ENCODE data around the gene CCDC141. TPM values are rescaled to one million over a fixed set of nuclear protein-coding genes. Genes with fewer than 3 reads are reported as not detected.
"Not testable (repeated sequence)": the region's sequence is repeated elsewhere in the genome, so short reads cannot be mapped to it uniquely, and the experiment has no call there.

CCDC141 gene
- total RNA-seq, 2 experiments from 2014 or later: 30.6 to 31.5 TPM

DNA sequence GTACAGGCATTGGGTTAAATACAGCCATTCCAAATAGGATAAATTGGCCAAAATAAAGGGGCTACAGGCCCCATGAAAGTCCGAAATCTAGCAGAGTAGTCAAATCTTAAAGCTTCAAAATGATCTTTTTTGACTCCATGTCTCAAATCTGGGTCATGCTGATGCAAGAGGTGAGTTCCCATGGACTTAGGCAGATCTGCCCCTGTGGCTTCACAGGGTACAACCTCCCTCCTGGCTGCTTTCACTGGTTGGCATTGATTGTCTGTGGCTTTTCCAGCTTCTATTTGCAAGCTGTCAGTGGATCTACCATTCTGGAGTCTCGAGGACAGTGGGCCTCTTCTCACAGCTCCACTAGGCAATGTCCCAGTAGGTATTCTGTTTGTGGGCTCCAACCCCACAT is 56.1 kb downstream of the CCDC141 start:
- H3K27me3 ChIP-seq (ENCODE audit: control insufficient read depth in 1 of 2, insufficient read depth in 2 of 2, low read length in 2 of 2): no peaks in the 10 kb centered on the region
- no peak overlapping the region for H3K27ac ChIP-seq (ENCODE audit: low read depth in 1 of 2, low read length in 2 of 2)
- Mint-ChIP-seq H3K9me3 (peaks cover 2% of the 10 kb centered on the region), H3K4me3 (no peak overlapping the region), H3K36me3 (ENCODE audit: low read depth) (peaks cover 33% of the 10 kb centered on the region), H3K27ac (no peak overlapping the region), H3K27me3 (no peaks in the 10 kb centered on the region), H3K4me1 (ENCODE audit: low read depth) (peaks cover 9% of the 10 kb centered on the region)
- ChIA-PET CTCF (no interaction called here), POLR2A (no interaction called here)
- no peaks in the 10 kb centered on the region for H3K36me3 ChIP-seq (ENCODE audit: insufficient read depth, low read length)
- intact Hi-C loops (cut with DNase I, micrococcal nuclease): no loop called here
- ATAC-seq (ENCODE audit: poor library complexity) (no peak), DNase-seq (no peak)
- no peak overlapping the region for H3K4me3 ChIP-seq (ENCODE audit: low read length)
- H3K4me1 ChIP-seq (ENCODE audit: insufficient read depth, low read length): no peaks in the 10 kb centered on the region
- H3K9me3 ChIP-seq (ENCODE audit: control insufficient read depth in 1 of 2, insufficient read depth in 1 of 2, low read length in 2 of 2): peaks cover 0 to 6% of the 10 kb centered on the region in 2 experiments
- no peak for TF ChIP-seq CTCF (IDR thresholded peaks at IDR 0.05)

DNA sequence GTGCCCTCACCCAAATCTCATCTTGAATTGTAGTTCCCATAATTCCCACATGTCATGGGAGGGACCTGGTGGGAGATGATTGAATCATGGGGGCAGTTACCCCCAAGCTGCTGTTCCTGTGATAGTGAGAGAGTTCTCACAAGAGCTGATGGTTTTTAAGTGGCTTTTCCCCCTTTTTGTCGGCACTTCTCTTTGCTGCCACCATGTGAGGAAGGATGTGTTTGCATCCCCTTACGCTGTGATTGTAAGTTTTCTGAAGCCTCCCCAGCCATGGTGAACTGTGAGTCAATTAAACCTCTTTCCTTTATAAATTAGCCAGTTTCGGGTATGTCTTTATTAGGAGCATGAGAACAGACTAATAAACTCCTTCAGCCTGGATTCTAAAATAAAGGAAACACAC is 57.2 kb downstream of the CCDC141 start:
- intact Hi-C loops (cut with DNase I, micrococcal nuclease); H3K9me3 Mint-ChIP-seq; POLR2A ChIA-PET; ATAC-seq (ENCODE audit: poor library complexity); H3K4me3 ChIP-seq (ENCODE audit: low read length); DNase-seq; H3K4me3 Mint-ChIP-seq; H3K4me1 ChIP-seq (ENCODE audit: insufficient read depth, low read length); H3K27me3 ChIP-seq (ENCODE audit: control insufficient read depth in 1 of 2, insufficient read depth in 2 of 2, low read length in 2 of 2); H3K27ac Mint-ChIP-seq; H3K27ac ChIP-seq (ENCODE audit: low read depth in 1 of 2, low read length in 2 of 2); H3K36me3 ChIP-seq (ENCODE audit: insufficient read depth, low read length); CTCF ChIA-PET; H3K27me3 Mint-ChIP-seq; H3K4me1 Mint-ChIP-seq (ENCODE audit: low read depth); H3K9me3 ChIP-seq (ENCODE audit: control insufficient read depth in 1 of 2, insufficient read depth in 1 of 2, low read length in 2 of 2): not testable (repeated sequence)
- peaks cover 36% of the 10 kb centered on the region for H3K36me3 Mint-ChIP-seq (ENCODE audit: low read depth)

DNA sequence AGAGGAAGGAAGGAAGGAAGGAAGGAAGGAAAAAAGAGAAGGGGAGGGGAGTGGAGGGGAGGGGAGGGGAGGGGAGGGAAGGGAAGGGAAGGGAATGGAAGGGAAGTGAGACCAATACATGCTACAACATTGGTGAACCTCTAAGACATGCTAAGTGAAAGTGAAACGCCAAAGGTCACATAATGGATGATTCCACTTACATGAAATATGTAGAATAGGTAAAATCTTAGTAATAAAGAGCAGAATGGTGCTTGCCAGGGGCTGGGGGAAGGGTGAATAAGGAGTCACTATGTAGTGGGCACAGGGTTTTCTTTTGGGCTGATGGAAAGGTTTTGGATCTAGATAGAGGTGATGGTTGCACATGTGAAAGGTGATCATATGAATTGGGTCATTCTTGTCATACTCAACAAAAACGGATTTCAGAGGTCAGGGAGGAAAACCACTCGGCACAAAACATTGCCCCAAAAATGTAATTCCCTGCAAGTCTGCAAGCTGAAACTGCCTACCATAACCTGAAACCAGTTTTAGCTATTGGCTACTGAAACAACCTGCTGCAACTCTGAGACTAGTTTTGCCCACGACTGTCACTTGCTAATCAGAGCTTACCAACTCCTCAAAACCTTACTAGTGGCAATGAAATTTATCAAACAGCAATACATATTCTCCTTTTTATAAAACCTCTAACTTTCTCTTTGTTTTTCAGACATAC is 59.2 kb downstream of the CCDC141 start:
- no peak overlapping the region for H3K4me3 Mint-ChIP-seq
- H3K4me1 ChIP-seq (ENCODE audit: insufficient read depth, low read length): no peaks in the 10 kb centered on the region
- intact Hi-C loops (cut with DNase I, micrococcal nuclease): no loop called here
- no peak overlapping the region for H3K27ac Mint-ChIP-seq
- no peaks in the 10 kb centered on the region for H3K36me3 ChIP-seq (ENCODE audit: insufficient read depth, low read length)
- DNase-seq: peak in 1 of 14 experiments; percentile 10
- no peak overlapping the region for H3K4me3 ChIP-seq (ENCODE audit: low read length)
- ATAC-seq (ENCODE audit: poor library complexity): no peak
- peaks cover 0 to 6% of the 10 kb centered on the region in 2 experiments for H3K9me3 ChIP-seq (ENCODE audit: control insufficient read depth in 1 of 2, insufficient read depth in 1 of 2, low read length in 2 of 2)
- H3K36me3 Mint-ChIP-seq (ENCODE audit: low read depth): peaks cover 24% of the 10 kb centered on the region
- POLR2A ChIA-PET: no interaction called here
- TF ChIP-seq CTCF (IDR thresholded peaks at IDR 0.05): no peak
- H3K27me3 Mint-ChIP-seq: no peaks in the 10 kb centered on the region
- no peak overlapping the region for H3K27ac ChIP-seq (ENCODE audit: low read depth in 1 of 2, low read length in 2 of 2)
- peaks cover 9% of the 10 kb centered on the region for H3K4me1 Mint-ChIP-seq (ENCODE audit: low read depth)
- H3K9me3 Mint-ChIP-seq: peaks cover 2% of the 10 kb centered on the region
- CTCF ChIA-PET: no interaction called here
- no peaks in the 10 kb centered on the region for H3K27me3 ChIP-seq (ENCODE audit: control insufficient read depth in 1 of 2, insufficient read depth in 2 of 2, low read length in 2 of 2)

- H3K4me3 Mint-ChIP-seq; H3K4me1 Mint-ChIP-seq (ENCODE audit: low read depth); POLR2A ChIA-PET; H3K36me3 ChIP-seq (ENCODE audit: insufficient read depth, low read length); H3K27ac Mint-ChIP-seq; H3K9me3 ChIP-seq (ENCODE audit: control insufficient read depth in 1 of 2, insufficient read depth in 1 of 2, low read length in 2 of 2); H3K27me3 Mint-ChIP-seq; CTCF ChIA-PET; H3K27ac ChIP-seq (ENCODE audit: low read depth in 1 of 2, low read length in 2 of 2); H3K4me1 ChIP-seq (ENCODE audit: insufficient read depth, low read length); ATAC-seq (ENCODE audit: poor library complexity); H3K4me3 ChIP-seq (ENCODE audit: low read length); H3K27me3 ChIP-seq (ENCODE audit: control insufficient read depth in 1 of 2, insufficient read depth in 2 of 2, low read length in 2 of 2); intact Hi-C loops (cut with DNase I, micrococcal nuclease); H3K9me3 Mint-ChIP-seq; DNase-seq: not testable (repeated sequence)
- peaks cover 19% of the 10 kb centered on the region for H3K36me3 Mint-ChIP-seq (ENCODE audit: low read depth)
These were observed 60.5 kb downstream of the CCDC141 start for GRCh38 chr2:178989424-178989823.

DNA sequence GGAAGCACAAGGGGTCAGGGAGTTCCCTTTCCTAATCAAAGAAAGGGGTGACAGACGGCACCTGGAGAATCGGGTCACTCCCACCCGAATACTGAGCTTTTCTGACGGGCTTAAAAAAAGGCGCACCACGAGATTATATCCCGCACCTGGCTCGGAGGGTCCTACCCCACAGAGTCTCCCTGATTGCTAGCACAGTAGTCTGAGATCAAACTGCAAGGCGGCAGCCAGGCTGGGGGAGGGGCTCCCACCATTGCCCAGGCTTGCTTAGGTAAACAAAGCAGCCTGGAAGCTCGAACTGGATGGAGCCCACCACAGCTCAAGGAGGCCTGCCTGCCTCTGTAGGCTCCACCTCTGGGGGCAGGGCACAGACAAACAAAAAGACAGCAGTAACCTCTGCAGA is 67.3 kb downstream of the CCDC141 start:
- H3K9me3 ChIP-seq (ENCODE audit: control insufficient read depth in 1 of 2, insufficient read depth in 1 of 2, low read length in 2 of 2); ATAC-seq (ENCODE audit: poor library complexity); H3K4me1 Mint-ChIP-seq (ENCODE audit: low read depth); H3K36me3 ChIP-seq (ENCODE audit: insufficient read depth, low read length); H3K27ac ChIP-seq (ENCODE audit: low read depth in 1 of 2, low read length in 2 of 2); DNase-seq; CTCF ChIA-PET; H3K9me3 Mint-ChIP-seq; H3K4me1 ChIP-seq (ENCODE audit: insufficient read depth, low read length); H3K4me3 ChIP-seq (ENCODE audit: low read length); H3K27ac Mint-ChIP-seq; intact Hi-C loops (cut with DNase I, micrococcal nuclease); POLR2A ChIA-PET; H3K36me3 Mint-ChIP-seq (ENCODE audit: low read depth); H3K4me3 Mint-ChIP-seq; H3K27me3 Mint-ChIP-seq; H3K27me3 ChIP-seq (ENCODE audit: control insufficient read depth in 1 of 2, insufficient read depth in 2 of 2, low read length in 2 of 2): not testable (repeated sequence)
